Left ventricle myocardium inferior (tissue), 1 donor: ENCODE data around the gene UBE2I. TPM values are rescaled to one million over a fixed set of nuclear protein-coding genes. Genes with fewer than 3 reads are reported as not detected.

Experiments
- DNase-seq: peaks from one replicate; pipeline ENCODE4 v3.0.0-alpha.2; 2020
- H3K27ac ChIP-seq: fragments of 200-600 bp; replicated peaks from 2 replicates; pipeline ENCODE4 v1.8.0; 2021
- H3K27me3 ChIP-seq: fragments of 200-600 bp; 2 replicates; pipeline ENCODE4 v1.8.0; 2021; ENCODE audit warnings: low read depth
- H3K36me3 ChIP-seq: fragments of 200-600 bp; 2 replicates; pipeline ENCODE4 v1.8.0; 2021
- H3K4me1 ChIP-seq: fragments of 200-600 bp; 2 replicates; pipeline ENCODE4 v1.8.0; 2021
- H3K4me3 ChIP-seq: fragments of 200-600 bp; 2 replicates; pipeline ENCODE4 v1.8.0; 2021; ENCODE audit warnings: mild to moderate bottlenecking, moderate library complexity
- H3K9me3 ChIP-seq: fragments of 200-600 bp; replicated peaks from 2 replicates; pipeline ENCODE4 v1.8.0; 2021
- CTCF ChIP-seq: fragments of 200-600 bp; IDR thresholded peaks from 2 replicates; pipeline ENCODE4 v1.8.0; 2021; ENCODE audit warnings: antibody characterized with exemption, mild to moderate bottlenecking, borderline replicate concordance
- intact Hi-C: fragments of 100-400 bp; cut with micrococcal nuclease; formaldehyde crosslinking; loops from one replicate; pipeline ENCODE4 v1.11.0; 2022
- total RNA-seq: library from RNA; stranded (reverse); fragmentation: NEBNext Ultra II Directional; extraction: Animal tissue kit (Norgen Biotek cat#: 25700); gene quantifications from one replicate; pipeline ENCODE4 v1.2.1, GENCODE V29; 2021
- donor health status: DM: no; HTN: yes; CAD: no; lungs with severe emphysema.

The UBE2I gene
- total RNA-seq, 1 donor from 2014 or later: 86.2 TPM

GRCh38 chr16:1341495-1342420 is 32.3 kb downstream of the UBE2I start:
- no peak for DNase-seq
- intact Hi-C loops: no loop called here
- TF ChIP-seq CTCF: no peak
- H3K4me3 ChIP-seq: no peak overlapping the region
- H3K36me3 ChIP-seq: no peaks in the 10 kb centered on the region
- peaks cover 14% of the 10 kb centered on the region for H3K4me1 ChIP-seq
- H3K27ac ChIP-seq: no peak overlapping the region
- no peaks in the 10 kb centered on the region for H3K9me3 ChIP-seq
- peaks cover 3% of the 10 kb centered on the region for H3K27me3 ChIP-seq

DNA sequence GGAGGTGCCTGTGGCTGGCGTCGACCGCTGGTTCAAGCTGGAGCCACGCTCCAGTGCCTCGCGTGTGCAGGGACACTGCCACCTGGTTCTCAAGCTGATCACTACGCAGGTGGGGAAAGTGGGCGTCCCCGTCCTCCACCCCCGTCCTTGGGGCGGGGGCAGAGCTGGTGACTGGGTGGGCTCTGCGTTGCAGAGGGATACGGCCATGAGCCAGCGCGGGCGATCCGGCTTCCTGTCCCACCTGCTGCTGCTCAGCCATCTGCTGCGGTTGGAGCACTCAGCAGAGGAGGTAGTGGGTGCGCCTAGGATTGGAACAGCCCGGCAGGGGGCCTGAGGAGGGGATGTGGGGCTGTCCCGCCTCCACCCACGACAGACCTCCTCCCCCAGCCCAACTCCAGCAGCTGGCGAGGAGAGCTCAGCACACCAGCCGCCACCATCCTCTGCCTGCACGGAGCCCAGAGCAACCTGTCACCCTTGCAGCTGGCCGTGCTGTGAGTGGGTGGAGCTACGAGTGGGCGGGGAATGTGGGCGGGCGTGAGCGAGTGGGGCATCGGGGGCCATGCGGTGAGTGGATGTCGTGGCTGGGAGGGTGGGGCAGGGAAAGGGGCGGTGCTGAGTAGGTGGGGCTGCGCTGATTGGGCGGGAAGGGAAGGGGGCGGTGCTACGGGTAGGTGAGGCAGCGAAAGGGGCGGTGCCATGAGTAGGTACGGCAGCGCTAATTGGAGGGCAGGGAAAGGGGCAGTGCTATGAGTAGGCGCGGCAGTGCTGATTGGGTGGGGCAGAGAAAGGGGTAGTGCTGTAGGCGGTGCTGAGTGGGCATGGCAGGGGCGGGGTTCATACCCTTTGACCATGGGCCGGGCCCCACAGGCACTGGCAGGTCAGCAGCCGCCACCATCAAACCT is 33.3 kb downstream of the UBE2I start:
- Histone ChIP-seq H3K4me1 (peaks cover 14% of the 10 kb centered on the region), H3K27ac (peak overlapping the region; percentile 23), H3K27me3 (no peaks in the 10 kb centered on the region), H3K36me3 (no peaks in the 10 kb centered on the region), H3K4me3 (peak overlapping the region; percentile 63), H3K9me3 (no peaks in the 10 kb centered on the region)
- no peak for TF ChIP-seq CTCF
- peak; percentile 92 for DNase-seq
- intact Hi-C loops: no loop called here

DNA sequence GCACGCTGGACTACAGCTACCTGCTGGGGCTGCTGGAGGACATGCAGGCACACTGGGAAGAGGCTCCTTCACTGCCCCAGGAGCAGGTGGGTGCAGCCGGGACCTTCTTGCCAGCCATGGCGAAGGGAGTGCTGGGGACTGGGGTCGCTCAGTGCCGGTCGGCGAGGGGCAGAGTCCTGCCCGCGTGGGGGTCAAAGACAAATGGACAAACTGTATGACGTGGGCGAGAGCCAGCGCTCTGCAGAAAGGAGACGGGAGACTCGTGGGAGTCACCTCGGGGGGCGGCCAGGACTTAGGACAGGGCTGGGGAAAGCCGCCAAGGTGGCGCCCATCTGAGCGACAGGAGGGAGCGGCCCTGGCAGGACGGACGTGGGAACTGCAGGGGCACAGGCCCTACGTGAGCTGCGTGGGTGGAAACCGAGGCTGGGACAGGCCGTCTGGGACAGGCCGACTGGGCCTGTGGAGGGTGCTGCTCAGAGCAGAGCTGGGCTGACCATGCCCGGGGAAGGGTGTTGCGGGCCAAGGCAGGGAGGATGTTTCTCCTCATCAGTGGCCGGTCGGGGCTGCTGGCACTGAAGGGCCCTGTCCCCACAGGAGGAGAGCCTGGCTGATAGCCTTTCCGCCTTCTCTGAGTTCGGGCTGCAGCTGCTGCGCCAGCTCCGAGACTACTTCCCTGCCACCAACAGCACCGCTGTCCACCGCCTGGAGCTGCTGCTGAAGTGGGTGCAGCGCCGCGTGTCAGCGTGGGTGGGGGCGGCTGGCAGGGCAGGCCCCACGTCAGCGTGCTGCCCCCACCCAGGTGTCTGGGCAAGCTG is 34.2 kb downstream of the UBE2I start:
- no peak for TF ChIP-seq CTCF
- H3K4me1 ChIP-seq: peaks cover 14% of the 10 kb centered on the region
- H3K27ac ChIP-seq: peak overlapping the region; percentile 23
- H3K36me3 ChIP-seq: peaks cover 8% of the 10 kb centered on the region
- DNase-seq: no peak
- intact Hi-C loops: no loop called here
- no peaks in the 10 kb centered on the region for H3K9me3 ChIP-seq
- peak overlapping the region; percentile 63 for H3K4me3 ChIP-seq
- no peaks in the 10 kb centered on the region for H3K27me3 ChIP-seq

GRCh38 chr16:1344499-1344898 is 35.1 kb downstream of the UBE2I start:
- H3K27ac ChIP-seq: no peak overlapping the region
- H3K27me3 ChIP-seq: no peaks in the 10 kb centered on the region
- no peak overlapping the region for H3K4me3 ChIP-seq
- H3K4me1 ChIP-seq: peaks cover 14% of the 10 kb centered on the region
- no peaks in the 10 kb centered on the region for H3K9me3 ChIP-seq
- intact Hi-C loops: no loop called here
- DNase-seq: no peak
- H3K36me3 ChIP-seq: peaks cover 17% of the 10 kb centered on the region
- TF ChIP-seq CTCF: no peak

- no peak overlapping the region for H3K27ac ChIP-seq
- DNase-seq: no peak
- no peak for TF ChIP-seq CTCF
- intact Hi-C loops: no loop called here
- no peak overlapping the region for H3K4me3 ChIP-seq
- H3K36me3 ChIP-seq: peaks cover 23% of the 10 kb centered on the region
- no peaks in the 10 kb centered on the region for H3K27me3 ChIP-seq
- H3K9me3 ChIP-seq: no peaks in the 10 kb centered on the region
- peaks cover 14% of the 10 kb centered on the region for H3K4me1 ChIP-seq
These were observed 35.7 kb downstream of the UBE2I start for GRCh38 chr16:1345087-1345486.
